ENCODE results near the gene CCDC47.

CCDC47 gene

DNA sequence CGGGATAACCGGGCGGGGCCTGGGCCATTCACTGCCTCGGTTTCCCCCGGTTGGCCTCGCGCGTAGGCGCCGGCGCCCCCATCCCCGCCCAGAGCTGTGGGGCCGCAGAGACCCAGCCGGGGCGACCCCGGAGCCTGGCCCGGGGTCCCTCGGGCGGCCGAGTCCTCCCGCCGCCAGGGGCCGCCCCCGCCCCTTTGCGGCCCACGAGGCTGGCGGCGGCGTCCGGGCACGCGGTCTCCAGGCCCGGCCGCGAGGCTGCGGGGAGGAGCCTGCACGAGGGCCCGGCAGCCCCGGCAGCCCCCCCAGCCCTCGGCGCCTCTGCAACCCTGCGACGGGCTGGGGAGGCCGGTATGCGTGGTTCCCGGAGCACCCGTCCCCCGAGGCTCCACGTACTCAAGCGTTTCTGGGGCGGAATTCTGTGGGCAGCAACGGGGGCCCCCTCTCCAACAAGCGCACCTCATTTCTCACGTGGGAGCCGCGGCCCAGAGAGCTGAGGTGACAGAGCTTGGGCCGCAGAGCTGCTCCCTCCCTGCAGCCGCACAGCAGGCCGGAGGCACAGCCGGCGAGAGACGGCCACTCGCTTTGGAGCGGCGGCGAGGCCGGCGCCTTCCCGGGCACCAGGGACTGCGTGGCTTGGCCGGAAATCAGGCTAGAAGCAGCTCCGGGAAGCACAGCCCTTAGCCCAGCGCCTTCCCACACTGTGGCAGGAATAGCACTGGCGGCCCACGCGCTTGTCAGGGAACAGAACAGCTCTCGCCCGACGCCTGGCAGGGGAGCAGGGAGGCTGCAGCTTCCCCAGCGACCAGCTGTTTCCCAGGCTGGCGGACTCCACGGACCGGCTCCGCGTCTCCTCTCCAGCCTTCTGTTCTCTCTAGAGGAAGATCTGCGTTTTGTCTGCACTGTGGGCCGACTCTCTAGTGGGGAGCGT is 72.6 kb downstream of the CCDC47 start:
- no peak overlapping the region for H3K27ac ChIP-seq
- DNase-seq (ENCODE audit: low read depth, low spot score) = no peak

- no peak within 1 kb of the TSS for H3K27ac ChIP-seq
- DNase-seq (ENCODE audit: low read depth, low spot score) = no peak
These were observed 73.5 kb downstream of the CCDC47 start, which contains the start of gene LIMD2 for GRCh38 chr17:63699638-63700527. TSS of gene LIMD2 (minus strand) at chr17:63700125. CDS start at chr17:63699298, 827 bp downstream.

DNA sequence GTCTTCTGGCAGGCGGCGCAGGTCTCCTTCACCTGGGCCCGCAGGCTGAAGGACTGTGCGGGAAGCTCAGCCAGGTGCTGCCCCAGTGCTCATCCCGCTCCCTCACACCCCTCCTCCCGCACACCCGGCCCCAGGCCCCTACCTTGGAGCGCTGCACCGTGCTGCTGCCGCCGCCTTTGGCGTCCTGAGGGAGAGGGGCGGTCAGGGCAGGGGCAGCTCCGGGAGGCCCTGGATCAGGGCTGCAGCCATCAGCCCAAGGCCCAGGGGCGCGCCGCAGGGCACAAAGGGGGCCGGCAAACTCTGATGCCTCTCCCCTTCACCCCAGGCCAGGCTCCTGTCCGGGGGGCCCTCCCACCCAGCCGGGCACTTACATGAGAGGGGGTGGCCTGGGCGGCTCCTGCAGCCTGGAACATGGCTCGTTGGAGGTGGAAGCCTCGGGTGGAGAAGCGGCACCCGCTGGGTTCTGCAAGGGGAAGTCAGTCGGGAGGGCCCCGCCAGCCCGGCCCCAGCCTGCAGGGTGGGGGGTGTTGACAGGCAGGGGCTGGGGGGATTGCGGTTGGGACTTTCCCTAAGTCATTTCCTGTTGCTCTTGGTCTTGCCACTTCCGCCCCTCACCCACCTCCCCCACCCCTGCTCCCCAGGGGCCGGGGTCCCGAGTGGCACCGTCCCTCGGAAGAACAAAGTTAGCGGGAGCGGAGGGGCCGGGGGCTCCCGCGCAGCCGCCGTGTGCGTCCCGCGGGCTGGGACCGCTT is 74.3 kb downstream of the CCDC47 start:
- DNase-seq (ENCODE audit: low read depth, low spot score) = no peak
- no peak overlapping the region for H3K27ac ChIP-seq

- no peak overlapping the region for H3K27ac ChIP-seq
- no peak for DNase-seq (ENCODE audit: low read depth, low spot score)
These were observed 75.0 kb downstream of the CCDC47 start for GRCh38 chr17:63698381-63698885.

- DNase-seq (ENCODE audit: low read depth, low spot score) = no peak
- H3K27ac ChIP-seq = no peak overlapping the region
These were observed 75.8 kb downstream of the CCDC47 start for GRCh38 chr17:63697341-63698286.

GRCh38 chr17:63696381-63696961 is 76.9 kb downstream of the CCDC47 start:
- no peak overlapping the region for H3K27ac ChIP-seq
- no peak for DNase-seq (ENCODE audit: low read depth, low spot score)

- H3K27ac ChIP-seq = no peak overlapping the region
- DNase-seq (ENCODE audit: low read depth, low spot score) = no peak
These were observed 77.5 kb downstream of the CCDC47 start for GRCh38 chr17:63695889-63696288.

Measured in epithelial cell of prostate (primary cell).